Measurements from ENCODE around the gene MBTPS1.

MBTPS1 gene

GRCh38 chr16:84116720-84117493 lies at the start of gene MBTPS1:
Gene MBTPS1, minus strand, starts transcription at chr16:84116942. Its CDS starts 15,159 bp downstream, at chr16:84101783.
- Histone ChIP-seq H3K36me3 (ENCODE audit: insufficient read depth, low read length) (peaks cover 4% of the 10 kb centered on the region; the same call in 1 of the 2 replicates), H2AFZ (ENCODE audit: low read length) (peak within 1 kb of the TSS; percentile 94), H3K4me3 (ENCODE audit: low read length, poor library complexity, severe bottlenecking) (peak within 1 kb of the TSS; percentile 100), H3K4me2 (ENCODE audit: low read depth, low read length, poor library complexity, severe bottlenecking) (peak within 1 kb of the TSS; percentile 96), H3K9ac (ENCODE audit: low read depth, low read length, poor library complexity, severe bottlenecking) (peak within 1 kb of the TSS; percentile 97), H3K4me1 (ENCODE audit: insufficient read depth, low read length, poor library complexity, severe bottlenecking) (peaks cover 31% of the 10 kb centered on the region), H3K27me3 (ENCODE audit: insufficient read depth, low read length, poor library complexity, severe bottlenecking) (no peaks in the 10 kb centered on the region), H3F3A (ENCODE audit: low read depth) (0 out of 2 replicates have a peak, but pooled peaks cover 4% of the 10 kb centered on the region), H4K20me1 (ENCODE audit: insufficient read depth, low read length, poor library complexity, severe bottlenecking) (peaks cover 28% of the 10 kb centered on the region), H3K79me2 (ENCODE audit: insufficient read depth, low read length) (peaks cover 54% of the 10 kb centered on the region), H3K9me3 (ENCODE audit: insufficient read depth, low read depth, low read length) (no peaks in the 10 kb centered on the region), H3K9me2 (replicated peaks; ENCODE audit: low read depth, low read length) (no peaks in the 10 kb centered on the region)
- no peak for TF ChIP-seq CTCF (conservative IDR thresholded peaks at IDR 0.05; ENCODE audit: low read length)
- no peak for TF ChIP-seq EZH2phosphoT487 (IDR thresholded peaks at IDR 0.05; ENCODE audit: borderline replicate concordance)

- Histone ChIP-seq H3K79me2 (ENCODE audit: insufficient read depth, low read length) (no peaks in the 10 kb centered on the region), H4K20me1 (ENCODE audit: insufficient read depth, low read length, poor library complexity, severe bottlenecking) (no peaks in the 10 kb centered on the region), H3F3A (ENCODE audit: low read depth) (no peaks in the 10 kb centered on the region), H3K36me3 (ENCODE audit: insufficient read depth, low read length) (no peaks in the 10 kb centered on the region), H3K4me2 (ENCODE audit: low read depth, low read length, poor library complexity, severe bottlenecking) (no peak overlapping the region), H3K9me2 (replicated peaks; ENCODE audit: low read depth, low read length) (no peaks in the 10 kb centered on the region), H3K4me3 (ENCODE audit: low read length, poor library complexity, severe bottlenecking) (no peak overlapping the region), H3K9me3 (ENCODE audit: insufficient read depth, low read depth, low read length) (no peaks in the 10 kb centered on the region), H3K4me1 (ENCODE audit: insufficient read depth, low read length, poor library complexity, severe bottlenecking) (no peaks in the 10 kb centered on the region), H2AFZ (ENCODE audit: low read length) (no peak overlapping the region), H3K9ac (ENCODE audit: low read depth, low read length, poor library complexity, severe bottlenecking) (no peak overlapping the region), H3K27me3 (ENCODE audit: insufficient read depth, low read length, poor library complexity, severe bottlenecking) (no peaks in the 10 kb centered on the region)
- no peak for TF ChIP-seq CTCF (conservative IDR thresholded peaks at IDR 0.05; ENCODE audit: low read length)
- no peak for TF ChIP-seq EZH2phosphoT487 (IDR thresholded peaks at IDR 0.05; ENCODE audit: borderline replicate concordance)
These were observed 49.0 kb upstream of the MBTPS1 start for GRCh38 chr16:84165746-84166145.

GRCh38 chr16:84161801-84162200 lies 45.1 kb upstream of the MBTPS1 start:
- no peaks in the 10 kb centered on the region for H3K4me1 ChIP-seq (ENCODE audit: insufficient read depth, low read length, poor library complexity, severe bottlenecking)
- H3K36me3 ChIP-seq (ENCODE audit: insufficient read depth, low read length) = no peaks in the 10 kb centered on the region
- TF ChIP-seq CTCF (conservative IDR thresholded peaks at IDR 0.05; ENCODE audit: low read length) (no peak), EZH2phosphoT487 (IDR thresholded peaks at IDR 0.05; ENCODE audit: borderline replicate concordance) (no peak)
- H3K9me3 ChIP-seq (ENCODE audit: insufficient read depth, low read depth, low read length) = no peaks in the 10 kb centered on the region
- H3K79me2 ChIP-seq (ENCODE audit: insufficient read depth, low read length) = no peaks in the 10 kb centered on the region
- no peaks in the 10 kb centered on the region for H4K20me1 ChIP-seq (ENCODE audit: insufficient read depth, low read length, poor library complexity, severe bottlenecking)
- H3K9ac ChIP-seq (ENCODE audit: low read depth, low read length, poor library complexity, severe bottlenecking) = no peak overlapping the region
- no peaks in the 10 kb centered on the region for H3F3A ChIP-seq (ENCODE audit: low read depth)
- no peak overlapping the region for H3K4me2 ChIP-seq (ENCODE audit: low read depth, low read length, poor library complexity, severe bottlenecking)
- H3K4me3 ChIP-seq (ENCODE audit: low read length, poor library complexity, severe bottlenecking) = no peak overlapping the region
- no peak overlapping the region for H2AFZ ChIP-seq (ENCODE audit: low read length)
- H3K9me2 ChIP-seq (replicated peaks; ENCODE audit: low read depth, low read length) = no peaks in the 10 kb centered on the region
- H3K27me3 ChIP-seq (ENCODE audit: insufficient read depth, low read length, poor library complexity, severe bottlenecking) = no peaks in the 10 kb centered on the region

Measured in Loucy (cell line).